H9 (cell line): ENCODE results near the gene YWHAQ. TPM values are rescaled to one million over a fixed set of nuclear protein-coding genes. Genes with fewer than 3 reads are reported as not detected.
A peak's percentile ranks its signal among the peaks of the same experiment; 100 is the strongest.

Source experiments
- DNase-seq: peaks from one replicate; pipeline ENCODE4 v3.0.0-alpha.2; 2017
- H2AFZ ChIP-seq: one replicate; pipeline ENCODE4 v1.6.1; 2013; ENCODE audit warnings: mild to moderate bottlenecking, low read length, control low read depth, moderate library complexity
- H2AK5ac ChIP-seq: 2 replicates; pipeline ENCODE4 v1.6.1; 2013; ENCODE audit warnings: low read length, control low read depth, mixed read lengths; ENCODE audit not compliant: insufficient read length
- H2BK120ac ChIP-seq: one replicate; pipeline ENCODE4 v1.6.1; 2013; ENCODE audit warnings: low read depth, mild to moderate bottlenecking, low read length, control low read depth, inconsistent platforms; ENCODE audit not compliant: poor library complexity, severe bottlenecking
- H2BK12ac ChIP-seq: 2 replicates; pipeline ENCODE4 v1.6.1; 2013; ENCODE audit warnings: low read length, control low read depth, mixed read lengths, low read depth; ENCODE audit not compliant: insufficient read length
- H2BK15ac ChIP-seq: 2 replicates; pipeline ENCODE4 v1.6.1; 2013; ENCODE audit warnings: low read depth, low read length, control low read depth
- H2BK20ac ChIP-seq: one replicate; pipeline ENCODE4 v1.6.1; 2013; ENCODE audit warnings: low read depth, mild to moderate bottlenecking, low read length, control low read depth, inconsistent platforms; ENCODE audit not compliant: poor library complexity, severe bottlenecking
- H2BK5ac ChIP-seq: 2 replicates; pipeline ENCODE4 v1.6.1; 2013; ENCODE audit warnings: low read length, control low read depth, mixed read lengths; ENCODE audit not compliant: insufficient read length
- H3K14ac ChIP-seq: 2 replicates; pipeline ENCODE4 v1.6.1; 2013; ENCODE audit warnings: low read length, control low read depth; ENCODE audit not compliant: insufficient read depth
- H3K18ac ChIP-seq: 2 replicates; pipeline ENCODE4 v1.6.1; 2013; ENCODE audit warnings: low read depth, mild to moderate bottlenecking, mixed read lengths, low read length, control low read depth; ENCODE audit not compliant: insufficient read length
- H3K23ac ChIP-seq: 2 replicates; pipeline ENCODE4 v1.6.1; 2013; ENCODE audit warnings: low read length, control low read depth, mixed read lengths, low read depth; ENCODE audit not compliant: insufficient read length
- H3K23me2 ChIP-seq: 2 replicates; pipeline ENCODE4 v1.6.1; 2013; ENCODE audit warnings: low read depth, mild to moderate bottlenecking, mixed read lengths, low read length, control low read depth; ENCODE audit not compliant: insufficient read length, poor library complexity, severe bottlenecking
- H3K27ac ChIP-seq: 2 replicates; pipeline ENCODE4 v1.5.1; 2013; ENCODE audit warnings: low read length, control low read depth, mixed read lengths, low read depth; ENCODE audit not compliant: insufficient read length
- H3K27me3 ChIP-seq: 2 replicates; pipeline ENCODE4 v1.6.1; 2013; ENCODE audit warnings: low read length, control low read depth, inconsistent platforms; ENCODE audit not compliant: insufficient read depth
- H3K4ac ChIP-seq: 2 replicates; pipeline ENCODE4 v1.6.1; 2013; ENCODE audit warnings: low read depth, mild to moderate bottlenecking, control low read depth, inconsistent platforms, low read length, moderate library complexity
- H3K4me1 ChIP-seq: 2 replicates; pipeline ENCODE4 v1.6.1; 2013; ENCODE audit warnings: low read length, control low read depth, inconsistent platforms; ENCODE audit not compliant: insufficient read depth
- H3K4me2 ChIP-seq: 2 replicates; pipeline ENCODE4 v1.6.1; 2013; ENCODE audit warnings: low read length, control low read depth, mixed read lengths; ENCODE audit not compliant: insufficient read length, insufficient read depth
- H3K56ac ChIP-seq: 2 replicates; pipeline ENCODE4 v1.6.1; 2013; ENCODE audit warnings: low read depth, mild to moderate bottlenecking, mixed read lengths, low read length, control low read depth; ENCODE audit not compliant: insufficient read length
- H3K79me1 ChIP-seq: 2 replicates; pipeline ENCODE4 v1.6.1; 2013; ENCODE audit warnings: low read depth, mild to moderate bottlenecking, moderate library complexity, low read length, control low read depth, inconsistent platforms; ENCODE audit not compliant: insufficient read depth, poor library complexity, severe bottlenecking
- H3K79me2 ChIP-seq: 2 replicates; pipeline ENCODE4 v1.6.1; 2013; ENCODE audit warnings: low read length, control low read depth, inconsistent platforms; ENCODE audit not compliant: insufficient read depth
- H3K9ac ChIP-seq: 2 replicates; pipeline ENCODE4 v1.6.1; 2013; ENCODE audit warnings: low read length, control low read depth, mixed read lengths; ENCODE audit not compliant: insufficient read length; ENCODE audit errors: extremely low read depth
- H3K9me3 ChIP-seq: one replicate; pipeline ENCODE4 v1.6.1; 2013; ENCODE audit warnings: low read depth, low read length, inconsistent platforms; ENCODE audit not compliant: control insufficient read depth
- H3T11ph ChIP-seq: one replicate; pipeline ENCODE4 v1.6.1; 2013; ENCODE audit warnings: mild to moderate bottlenecking, low read length, control low read depth, inconsistent platforms
- H4K20me1 ChIP-seq: one replicate; pipeline ENCODE4 v1.6.1; 2013; ENCODE audit not compliant: control insufficient read depth, insufficient read length, insufficient read depth
- H4K5ac ChIP-seq: 2 replicates; pipeline ENCODE4 v1.6.1; 2013; ENCODE audit warnings: low read depth, mild to moderate bottlenecking, mixed read lengths, low read length, control low read depth; ENCODE audit not compliant: insufficient read length
- H4K8ac ChIP-seq: replicated peaks from 2 replicates; pipeline ENCODE4 v1.6.1; 2013; ENCODE audit warnings: low read length, control low read depth, mixed read lengths, low read depth; ENCODE audit not compliant: insufficient read length
- H4K91ac ChIP-seq: 2 replicates; pipeline ENCODE4 v1.6.1; 2013; ENCODE audit warnings: low read depth, mild to moderate bottlenecking, moderate library complexity, mixed read lengths, low read length, control low read depth; ENCODE audit not compliant: insufficient read length
- H3K27ac Mint-ChIP-seq, 3 experiments: 2 replicates in 2 of 3; 3 replicates in 1 of 3; pipeline ENCODE4 v1.8.0; 2020 to 2021; ENCODE audit warnings: mixed read lengths in 3 of 3, mild to moderate bottlenecking in 1 of 3, moderate library complexity in 1 of 3
- H3K27me3 Mint-ChIP-seq: 2 replicates; pipeline ENCODE4 v1.8.0; 2021; ENCODE audit warnings: low read depth, mild to moderate bottlenecking, moderate library complexity, mixed read lengths
- H3K36me3 Mint-ChIP-seq, 3 experiments: 2 replicates in 2 of 3; 3 replicates in 1 of 3; pipeline ENCODE4 v1.8.0; 2020 to 2021; ENCODE audit warnings: low read depth in 3 of 3, mixed read lengths in 3 of 3; ENCODE audit not compliant: insufficient read depth in 1 of 3
- H3K4me1 Mint-ChIP-seq, 2 experiments: 2 replicates each; pipeline ENCODE4 v1.8.0; 2020; ENCODE audit warnings: mixed read lengths in 2 of 2
- H3K4me3 Mint-ChIP-seq, 2 experiments: 2 replicates in 1 of 2; 3 replicates in 1 of 2; pipeline ENCODE4 v1.8.0; 2020 to 2021; ENCODE audit warnings: mild to moderate bottlenecking in 2 of 2, mixed read lengths in 2 of 2, moderate library complexity in 1 of 2
- H3K9me3 Mint-ChIP-seq, 2 experiments: 2 replicates in 1 of 2; 3 replicates in 1 of 2; pipeline ENCODE4 v1.8.0; 2020; ENCODE audit warnings: mild to moderate bottlenecking in 2 of 2, mixed read lengths in 2 of 2, moderate library complexity in 1 of 2
- WGBS: extraction: QIAGEN DNeasy Blood & Tissue Kit; methylation state at CpG from one replicate; pipeline ENCODE4 v1.1.7; 2013; ENCODE audit warnings: missing lambda C conversion rate, low lambda C conversion rate, mixed read lengths; ENCODE audit not compliant: insufficient read length; ENCODE audit errors: extremely low coverage; 5-methylcytosine and 5-hydroxymethylcytosine counted together
- total RNA-seq: library from RNA; stranded (reverse); gene quantifications from 2 replicates; pipeline ENCODE4 v1.2.1, GENCODE V29; 2021
- TF ChIP-seq, protein P1 (sequence below): fragments of 200-600 bp; sonication (generic); conservative IDR thresholded peaks from 3 replicates; pipeline ENCODE4 v1.8.0; 2021; ENCODE audit warnings: antibody characterized with exemption, mild to moderate bottlenecking

Gene YWHAQ
- total RNA-seq, 1 experiment from 2014 or later, result 374 TPM

DNA sequence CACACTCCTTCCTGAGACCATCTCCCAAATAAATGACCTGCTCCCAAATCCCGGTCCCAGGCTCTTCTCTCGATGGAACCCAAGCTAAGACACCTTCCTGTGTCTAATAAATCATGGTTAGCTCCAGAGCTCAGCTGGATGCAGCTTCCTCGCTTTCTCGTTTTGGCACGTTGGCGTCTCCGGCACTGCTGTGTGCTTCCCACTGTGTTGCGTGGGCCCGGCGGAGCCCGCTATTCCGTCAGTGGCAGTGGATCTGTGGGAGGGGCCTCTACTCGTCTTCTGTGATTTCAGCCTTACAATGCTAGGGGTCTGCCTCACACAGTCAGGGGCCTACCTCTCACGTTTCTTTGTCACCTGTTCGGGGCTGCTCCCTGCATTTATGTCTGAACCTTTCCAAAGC, 29.4 kb upstream of the YWHAQ start:
- Histone ChIP-seq H3K4me2 (no peak overlapping the region), H3K9ac (no peak overlapping the region), H3K23ac (no peak overlapping the region), H3K23me2 (no peaks in the 10 kb centered on the region), H3K56ac (no peak overlapping the region), H3K27ac (no peak overlapping the region), H2BK120ac (no peak overlapping the region), H2BK5ac (no peak overlapping the region), H3K4ac (no peak overlapping the region), H3K14ac (no peak overlapping the region; the same call in 1 of the 2 replicates), H3K27me3 (no peaks in the 10 kb centered on the region), H3K79me2 (no peaks in the 10 kb centered on the region), H3K9me3 (no peaks in the 10 kb centered on the region), H4K20me1 (no peaks in the 10 kb centered on the region), H2BK15ac (no peak overlapping the region), H4K5ac (no peak overlapping the region), H4K8ac (no peak overlapping the region), H2AFZ (no peak overlapping the region), H3K4me1 (no peaks in the 10 kb centered on the region), H3K18ac (no peak overlapping the region), H4K91ac (no peak overlapping the region), H2BK20ac (no peak overlapping the region), H3K79me1 (no peaks in the 10 kb centered on the region), H2BK12ac (no peak overlapping the region), H3T11ph (no peak overlapping the region), H2AK5ac (no peak overlapping the region)
- WGBS, result no CpG with 5 or more reads among the region's 15 CpGs
- DNase-seq, result no peak
- peaks cover 14% of the 10 kb centered on the region for H3K27me3 Mint-ChIP-seq
- peak overlapping the region in 1 of 3 experiments; percentile 73; a peak in 2 of 7 replicates for H3K27ac Mint-ChIP-seq
- TF ChIP-seq, protein P1, sequence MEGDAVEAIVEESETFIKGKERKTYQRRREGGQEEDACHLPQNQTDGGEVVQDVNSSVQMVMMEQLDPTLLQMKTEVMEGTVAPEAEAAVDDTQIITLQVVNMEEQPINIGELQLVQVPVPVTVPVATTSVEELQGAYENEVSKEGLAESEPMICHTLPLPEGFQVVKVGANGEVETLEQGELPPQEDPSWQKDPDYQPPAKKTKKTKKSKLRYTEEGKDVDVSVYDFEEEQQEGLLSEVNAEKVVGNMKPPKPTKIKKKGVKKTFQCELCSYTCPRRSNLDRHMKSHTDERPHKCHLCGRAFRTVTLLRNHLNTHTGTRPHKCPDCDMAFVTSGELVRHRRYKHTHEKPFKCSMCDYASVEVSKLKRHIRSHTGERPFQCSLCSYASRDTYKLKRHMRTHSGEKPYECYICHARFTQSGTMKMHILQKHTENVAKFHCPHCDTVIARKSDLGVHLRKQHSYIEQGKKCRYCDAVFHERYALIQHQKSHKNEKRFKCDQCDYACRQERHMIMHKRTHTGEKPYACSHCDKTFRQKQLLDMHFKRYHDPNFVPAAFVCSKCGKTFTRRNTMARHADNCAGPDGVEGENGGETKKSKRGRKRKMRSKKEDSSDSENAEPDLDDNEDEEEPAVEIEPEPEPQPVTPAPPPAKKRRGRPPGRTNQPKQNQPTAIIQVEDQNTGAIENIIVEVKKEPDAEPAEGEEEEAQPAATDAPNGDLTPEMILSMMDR, result no peak
- H3K9me3 Mint-ChIP-seq, result no peaks in the 10 kb centered on the region
- H3K4me3 Mint-ChIP-seq, result no peak overlapping the region
- H3K36me3 Mint-ChIP-seq, result peaks cover 0 to 2% (median 0%) of the 10 kb centered on the region in 3 experiments; a peak in 1 of 7 replicates
- H3K4me1 Mint-ChIP-seq, result peaks cover 21 to 23% of the 10 kb centered on the region in 2 experiments
